Measurements from ENCODE around the gene C17orf78.
A peak's percentile ranks its signal among the peaks of the same experiment; 100 is the strongest.
"Not testable (repeated sequence)": the region's sequence is repeated elsewhere in the genome, so short reads cannot be mapped to it uniquely, and the experiment has no call there.

The C17orf78 gene

DNA sequence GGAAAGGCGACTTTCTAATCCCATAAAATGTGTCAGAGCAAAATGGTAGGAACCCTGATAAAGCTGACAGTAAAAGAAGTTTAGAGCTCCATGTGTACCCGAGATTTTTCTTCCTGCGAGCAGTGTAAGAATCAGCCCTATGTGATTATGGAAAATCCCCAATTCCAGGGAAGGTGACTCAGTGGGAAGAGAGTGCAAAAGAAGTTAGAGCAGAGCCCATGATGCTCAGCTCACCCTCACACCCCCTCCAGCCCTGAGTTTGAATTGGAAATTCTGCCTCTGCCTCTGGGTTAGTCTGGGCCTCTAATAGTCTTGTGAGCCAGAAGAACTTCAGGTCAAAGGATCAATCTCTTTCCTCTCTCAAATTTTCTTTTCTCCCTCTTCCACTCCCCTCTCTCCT, 12.5 kb downstream of the C17orf78 start:
- DNase-seq: no peak

GRCh38 chr17:37389160-37389559, 13.4 kb downstream of the C17orf78 start:
- DNase-seq: no peak

GRCh38 chr17:37391146-37391545, 15.4 kb downstream of the C17orf78 start:
- DNase-seq: no peak

DNA sequence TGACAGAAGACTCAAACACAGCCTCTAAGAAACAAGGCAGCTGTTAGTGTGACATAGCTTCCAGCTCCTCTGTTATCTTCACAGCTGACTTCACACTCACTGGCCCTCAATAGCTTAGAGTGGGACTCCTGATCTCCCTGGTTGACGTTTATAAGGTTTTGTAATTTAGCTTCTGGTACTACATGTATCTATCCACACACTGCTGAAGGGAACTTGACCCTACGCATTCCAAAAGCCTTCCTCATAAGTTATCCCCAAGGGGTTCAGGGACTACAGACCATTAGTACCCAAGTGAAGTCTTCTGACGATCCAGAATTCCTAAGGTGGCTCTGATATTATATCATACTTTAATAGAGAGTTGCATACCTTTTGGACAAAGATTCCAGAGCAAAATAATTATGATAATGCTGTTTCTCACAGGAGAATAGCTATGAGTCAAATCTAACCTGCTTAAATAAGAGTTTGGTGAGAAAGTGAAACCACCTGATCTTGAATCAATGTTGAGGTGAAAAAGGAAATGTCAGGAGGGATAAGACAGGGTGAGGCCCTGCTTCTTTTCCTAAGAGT, 16.3 kb downstream of the C17orf78 start:
- DNase-seq: no peak

- no peak for DNase-seq
Observed at GRCh38 chr17:37393352-37393751, 17.6 kb downstream of the C17orf78 start.

DNA sequence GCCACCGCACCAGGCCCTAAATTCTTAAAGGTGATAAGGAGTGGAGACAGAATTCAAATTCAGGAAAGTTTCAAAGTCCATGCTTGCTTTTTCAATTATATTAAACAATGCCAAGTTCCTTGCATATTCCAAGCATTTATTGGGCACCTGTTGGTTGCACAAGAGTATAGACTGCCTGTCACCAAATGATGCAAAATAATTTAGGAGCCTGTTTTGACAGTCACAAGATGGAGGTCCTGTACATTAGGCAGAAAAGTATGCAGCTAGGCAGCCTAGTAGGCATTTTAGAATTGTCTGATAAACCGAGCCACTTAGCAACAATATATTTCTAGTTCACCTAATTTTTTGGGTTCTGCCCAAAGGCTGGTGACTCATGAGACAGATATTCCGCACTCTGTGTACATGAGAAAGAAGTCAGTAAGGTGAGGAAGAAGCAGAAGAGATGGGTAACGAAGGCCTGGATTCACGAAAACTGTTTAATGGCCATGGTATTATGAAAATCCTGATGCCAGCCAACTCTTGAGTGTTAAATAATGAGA, 23.5 kb downstream of the C17orf78 start:
- DNase-seq: no peak

DNA sequence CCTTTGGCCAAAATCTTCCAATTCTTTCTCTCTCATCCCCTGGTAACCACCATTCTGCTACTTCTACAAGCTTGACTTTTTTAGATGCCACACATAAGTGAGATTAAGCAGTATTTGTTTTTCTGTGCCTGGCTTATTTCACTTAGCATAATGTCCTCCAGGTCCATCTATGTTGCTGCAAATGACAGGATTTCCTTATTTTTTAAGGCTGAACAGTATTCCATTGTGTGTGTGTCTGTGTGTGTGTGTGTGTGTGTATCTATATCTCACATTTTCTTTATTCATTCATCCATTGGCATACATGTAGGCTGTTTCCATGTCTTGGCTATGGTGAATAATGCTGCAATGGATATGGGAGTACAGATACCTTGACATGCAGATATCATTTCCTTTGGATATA, 24.7 kb downstream of the C17orf78 start:
- no peak for DNase-seq

DNA sequence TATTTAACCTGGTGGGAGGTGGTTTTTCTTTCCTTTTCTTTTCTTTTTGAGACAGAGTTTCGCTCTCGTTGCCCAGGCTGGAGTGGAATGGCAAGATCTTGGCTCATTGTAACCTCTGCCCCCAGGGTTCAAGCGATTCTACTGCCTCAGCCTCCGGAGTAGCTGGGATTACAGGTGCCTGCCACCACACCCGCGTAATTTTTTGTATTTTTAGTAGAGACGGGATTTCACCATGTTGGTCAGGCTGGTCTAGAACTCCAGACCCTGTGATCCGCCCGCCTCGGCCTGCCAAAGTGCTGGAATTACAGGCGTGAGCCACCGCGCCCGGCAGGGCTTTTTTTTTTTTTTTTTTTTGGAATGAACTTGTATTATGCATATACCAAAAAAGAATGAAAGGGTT, 29.7 kb downstream of the C17orf78 start:
- not testable (repeated sequence) for DNase-seq

DNA sequence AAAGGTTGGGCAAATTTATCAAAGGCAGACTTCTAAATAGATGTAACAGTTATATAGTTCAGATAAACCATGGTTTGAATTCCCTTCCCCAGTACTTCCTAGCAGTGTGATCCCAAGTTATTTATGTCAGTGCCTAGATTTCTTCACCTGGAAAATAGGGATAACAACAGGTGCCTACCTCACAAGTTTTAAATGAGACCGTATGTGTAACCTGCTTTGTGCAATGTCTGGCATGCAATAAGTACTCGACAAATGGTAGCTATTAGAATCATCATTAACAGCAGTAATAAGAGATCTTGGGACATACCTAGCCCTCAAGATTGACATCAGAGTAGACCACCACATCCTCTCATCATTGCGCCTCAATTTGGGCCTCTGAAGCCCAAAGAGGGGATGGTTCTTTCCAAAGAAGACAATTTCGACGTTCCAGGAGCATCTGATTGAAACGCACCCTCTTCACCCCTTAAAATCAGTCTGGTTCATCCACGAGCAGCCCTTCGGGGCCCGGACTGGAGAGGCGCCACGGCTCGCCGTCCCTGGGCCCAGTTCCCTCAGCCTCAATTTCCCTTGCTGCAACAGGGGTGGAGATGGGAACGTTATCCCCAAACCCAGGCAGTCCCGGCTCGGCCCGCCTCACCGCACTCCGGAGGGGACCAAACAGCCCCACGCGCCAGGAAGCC, 30.3 kb downstream of the C17orf78 start:
- DNase-seq: no peak

- DNase-seq: peak; percentile 80 to 83
Observed at GRCh38 chr17:37406635-37407461, 31.1 kb downstream of the C17orf78 start, which contains the start of the genes ACACA and TADA2A. ACACA (minus strand) TSS chr17:37406836; CDS start chr17:37406299, 537 bp downstream. TADA2A (plus strand) TSS chr17:37406886; CDS start chr17:37411366, 4,480 bp downstream.

DNA sequence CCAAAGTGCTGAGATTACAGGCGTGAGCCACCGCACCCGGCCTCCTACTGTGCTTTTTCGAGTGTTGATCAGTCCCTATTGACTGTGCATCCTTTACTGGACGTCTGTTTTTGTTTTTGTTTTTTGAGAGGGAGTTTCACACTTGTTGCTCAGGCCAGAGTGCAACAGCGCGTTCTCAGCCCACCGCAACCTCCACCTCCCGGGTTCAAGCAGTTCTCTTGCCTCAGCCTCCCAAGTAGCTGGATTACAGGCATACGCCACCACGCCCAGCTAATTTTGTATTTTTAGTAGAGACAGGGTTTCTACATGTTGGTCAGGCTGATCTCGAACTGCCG, 32.3 kb downstream of the C17orf78 start:
- DNase-seq: not testable (repeated sequence)

DNA sequence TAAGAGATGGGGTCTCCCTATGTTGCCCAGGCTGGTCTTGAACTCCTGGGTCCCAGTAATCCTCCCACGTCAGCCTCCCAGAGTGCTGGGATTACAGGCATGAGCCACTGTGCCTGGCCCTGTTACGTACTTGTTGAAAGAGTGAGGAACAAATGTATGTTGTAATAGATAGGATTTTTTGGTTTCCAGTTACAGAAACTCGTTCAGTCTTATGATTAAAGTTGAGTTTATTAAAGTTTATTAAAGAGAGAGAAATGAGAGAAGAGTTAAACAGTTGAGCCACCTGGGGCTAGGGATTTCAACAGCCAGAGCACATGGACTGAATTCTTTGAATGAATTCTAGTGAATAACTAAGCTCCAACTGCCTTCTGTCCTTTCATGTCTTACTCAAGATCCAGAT, 34.6 kb downstream of the C17orf78 start:
- no peak for DNase-seq

DNA sequence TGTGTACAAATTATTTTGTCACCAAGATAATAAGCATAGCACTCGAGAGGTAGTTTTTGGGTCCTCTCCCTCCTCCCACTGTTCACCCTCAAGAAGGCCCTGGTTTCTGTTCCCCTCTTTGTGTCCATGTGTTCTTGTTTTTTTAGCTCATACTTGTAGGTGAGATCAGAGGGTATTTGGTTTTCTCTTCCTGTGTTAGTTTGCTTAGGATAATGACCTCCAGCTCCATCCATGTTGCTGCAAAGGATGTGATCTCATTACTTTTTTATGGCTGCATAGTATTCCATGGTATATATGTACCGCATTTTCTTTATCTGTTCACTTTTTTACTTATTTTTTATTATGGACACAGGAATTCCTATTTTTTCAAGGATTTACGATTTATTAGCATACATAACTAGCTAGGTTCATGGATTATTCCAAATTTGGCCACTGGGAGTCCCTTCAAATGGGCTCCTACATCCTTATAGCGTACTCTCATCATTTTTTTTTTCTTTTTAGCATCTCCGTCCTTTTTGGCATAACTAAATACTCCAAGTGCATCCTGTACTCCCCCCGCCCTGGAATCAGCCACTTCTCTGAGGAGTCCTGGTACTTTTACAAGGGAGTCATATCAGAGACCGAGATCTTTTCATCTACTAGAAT, 38.2 kb downstream of the C17orf78 start:
- DNase-seq: no peak

DNA sequence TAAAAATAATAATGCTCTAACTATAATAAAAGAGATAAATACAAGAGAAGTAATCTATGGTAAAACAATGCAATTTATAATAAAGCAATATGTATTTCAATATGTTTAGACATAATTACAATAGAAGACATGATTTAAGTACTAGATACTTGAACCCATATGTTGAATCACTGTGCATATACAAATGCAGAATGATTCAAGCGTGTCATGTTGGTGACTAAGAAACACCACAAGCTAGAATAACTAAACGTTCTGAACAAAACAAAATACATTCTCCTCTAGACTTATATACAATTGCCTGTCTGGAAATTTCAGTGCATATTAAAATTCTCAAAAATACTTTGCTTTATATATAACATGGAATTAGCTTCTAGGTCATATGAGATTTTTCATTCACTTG, 42.1 kb downstream of the C17orf78 start:
- DNase-seq: no peak

DNA sequence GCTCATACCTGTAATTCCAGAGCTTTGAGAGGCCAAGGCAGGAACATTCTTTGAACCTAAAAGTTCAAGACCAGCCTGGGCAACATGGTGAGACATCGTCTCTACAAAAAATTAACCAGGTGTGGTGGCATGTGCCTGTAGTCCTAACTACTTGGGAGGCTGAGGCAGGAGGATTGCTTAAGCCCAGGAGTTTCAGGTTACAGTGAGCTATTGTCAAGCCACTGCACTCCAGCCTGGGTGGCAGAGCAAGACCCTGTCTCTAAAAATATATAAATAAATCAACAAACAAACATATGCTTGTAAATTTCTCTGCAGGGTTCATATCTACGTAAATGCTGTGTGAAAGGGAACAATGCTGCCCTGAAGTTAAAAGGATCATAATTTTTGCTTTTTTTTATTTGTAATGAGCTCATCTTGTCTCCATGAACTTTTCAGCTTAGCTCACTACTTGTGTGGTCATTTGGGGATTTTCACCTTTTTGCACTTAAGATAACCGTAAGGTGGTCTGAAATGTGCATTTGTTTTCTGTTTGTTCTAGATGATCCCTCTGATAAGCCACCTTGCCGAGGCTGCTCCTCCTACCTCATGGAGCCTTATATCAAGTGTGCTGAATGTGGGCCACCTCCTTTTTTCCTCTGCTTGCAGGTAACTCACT, 47.3 kb downstream of the C17orf78 start:
- no peak for DNase-seq

GRCh38 chr17:37425268-37425667, 49.5 kb downstream of the C17orf78 start:
- no peak for DNase-seq

DNA sequence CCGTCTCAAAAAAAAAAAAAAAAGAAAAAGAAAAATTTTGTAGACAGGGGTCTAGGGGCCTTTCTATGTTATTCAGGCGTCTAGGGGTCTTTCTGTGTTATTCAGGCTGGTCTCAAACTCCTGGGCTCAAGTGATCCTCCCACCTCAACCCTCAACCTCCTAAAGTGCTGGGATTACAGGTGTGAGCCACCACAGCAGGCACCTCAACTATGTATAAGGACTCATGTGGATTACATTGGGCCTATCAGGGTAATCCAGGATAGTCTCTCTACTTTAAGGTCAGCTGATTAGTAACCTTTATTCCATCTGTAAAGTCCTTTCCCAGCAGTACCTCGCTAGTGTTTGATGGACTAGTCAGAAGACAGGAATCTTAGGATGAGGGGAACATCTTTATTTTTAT, 53.3 kb downstream of the C17orf78 start:
- no peak for DNase-seq

GRCh38 chr17:37429453-37429852, 53.7 kb downstream of the C17orf78 start:
- DNase-seq: no peak

DNA sequence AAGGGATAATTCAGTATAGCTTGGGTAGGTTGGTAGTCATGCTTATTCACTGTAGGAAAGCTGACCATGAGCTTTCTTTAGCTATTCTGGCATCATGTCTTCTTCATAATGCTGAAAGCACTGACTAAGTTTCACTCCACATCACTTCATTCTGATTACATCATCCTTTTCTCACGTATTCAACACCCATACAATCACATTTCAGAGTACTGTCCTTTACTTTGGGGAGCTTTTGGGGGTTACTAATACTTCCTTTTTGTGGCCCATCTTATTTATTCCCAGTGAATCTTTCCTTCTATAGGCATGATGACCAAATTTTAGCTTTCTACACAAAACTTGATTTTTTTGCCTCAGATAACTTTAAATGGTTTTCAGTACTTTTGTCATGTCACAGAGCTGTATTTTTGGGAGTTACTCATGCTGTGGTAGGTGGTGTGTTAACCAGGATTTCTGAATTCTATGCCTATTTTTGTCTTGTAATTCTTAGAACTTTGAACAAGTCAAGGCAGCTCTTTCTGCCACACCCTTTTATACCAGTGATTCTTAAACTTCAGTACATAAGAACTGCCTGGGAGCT, 54.4 kb downstream of the C17orf78 start:
- no peak for DNase-seq

GRCh38 chr17:37432671-37433070, 56.9 kb downstream of the C17orf78 start:
- no peak for DNase-seq

DNA sequence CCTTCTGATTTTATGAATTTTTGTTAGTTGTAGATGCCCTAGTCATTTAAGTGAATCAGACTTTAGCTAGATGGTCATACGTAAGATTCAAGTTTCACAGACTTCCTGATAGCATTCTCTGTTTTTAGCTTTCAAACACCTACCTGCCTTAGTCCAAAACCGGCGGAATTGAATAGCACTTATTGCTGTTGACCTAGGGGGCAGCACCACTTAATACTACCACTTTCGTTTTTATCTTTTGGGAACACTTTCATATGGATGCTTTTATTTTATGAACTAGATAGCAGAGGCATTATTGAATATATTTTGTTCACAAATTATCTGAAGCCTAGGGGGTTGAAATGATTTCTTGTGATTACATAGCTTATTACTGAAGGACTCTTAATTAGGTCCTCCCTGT, 62.4 kb downstream of the C17orf78 start:
- DNase-seq: no peak

DNA sequence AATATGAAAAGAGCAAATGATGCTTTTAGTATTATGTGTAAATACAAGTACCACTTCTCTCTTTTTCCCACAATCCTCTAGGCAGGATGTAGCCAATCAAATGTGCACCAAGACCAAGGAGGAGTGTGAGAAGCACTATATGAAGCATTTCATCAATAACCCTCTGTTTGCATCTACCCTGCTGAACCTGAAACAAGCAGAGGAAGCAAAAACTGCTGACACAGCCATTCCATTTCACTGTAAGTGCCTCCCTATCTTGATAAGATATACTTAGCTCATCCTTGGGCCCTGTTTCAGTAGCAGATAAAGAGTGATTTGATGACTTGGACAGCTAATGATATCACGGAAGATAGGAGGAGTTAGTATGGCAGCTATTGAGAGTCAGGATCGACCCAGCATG, 64.6 kb downstream of the C17orf78 start:
- no peak for DNase-seq
